ENCODE results near the gene NKD1.
"Not testable (repeated sequence)": the region's sequence is repeated elsewhere in the genome, so short reads cannot be mapped to it uniquely, and the experiment has no call there.

The NKD1 gene

GRCh38 chr16:50535506-50536257 is 12.5 kb upstream of the NKD1 start:
- no peak for TF ChIP-seq CTCF (IDR thresholded peaks at IDR 0.05; ENCODE audit: low read depth, low read length)
- H3K4me3 ChIP-seq (ENCODE audit: low read depth, low read length), result no peak overlapping the region
- DNase-seq (ENCODE audit: low read depth, low spot score), result no peak
- in situ Hi-C loops (cut with HindIII; ENCODE audit: low sequenced_read_pairs), result no loop called here

DNA sequence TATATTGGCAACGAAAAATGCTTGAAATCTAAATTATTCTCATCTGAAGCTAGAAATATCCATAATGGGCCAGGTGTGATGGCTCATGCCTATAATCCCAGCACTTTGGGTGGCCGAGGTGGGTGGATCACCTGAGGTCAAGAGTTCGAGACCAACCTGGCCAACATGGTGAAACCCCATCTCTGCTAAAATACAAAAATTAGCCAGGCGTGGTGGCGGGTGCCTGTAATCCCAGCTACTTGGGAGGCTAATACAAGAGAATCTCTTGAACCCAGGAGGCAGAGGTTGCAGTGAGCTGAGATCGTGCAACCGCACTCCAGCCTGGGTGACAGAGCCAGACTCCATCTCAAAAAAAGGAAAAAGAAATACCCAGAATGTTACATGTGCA is 11.9 kb upstream of the NKD1 start:
- DNase-seq (ENCODE audit: low read depth, low spot score); in situ Hi-C loops (cut with HindIII; ENCODE audit: low sequenced_read_pairs); H3K4me3 ChIP-seq (ENCODE audit: low read depth, low read length): not testable (repeated sequence)

DNA sequence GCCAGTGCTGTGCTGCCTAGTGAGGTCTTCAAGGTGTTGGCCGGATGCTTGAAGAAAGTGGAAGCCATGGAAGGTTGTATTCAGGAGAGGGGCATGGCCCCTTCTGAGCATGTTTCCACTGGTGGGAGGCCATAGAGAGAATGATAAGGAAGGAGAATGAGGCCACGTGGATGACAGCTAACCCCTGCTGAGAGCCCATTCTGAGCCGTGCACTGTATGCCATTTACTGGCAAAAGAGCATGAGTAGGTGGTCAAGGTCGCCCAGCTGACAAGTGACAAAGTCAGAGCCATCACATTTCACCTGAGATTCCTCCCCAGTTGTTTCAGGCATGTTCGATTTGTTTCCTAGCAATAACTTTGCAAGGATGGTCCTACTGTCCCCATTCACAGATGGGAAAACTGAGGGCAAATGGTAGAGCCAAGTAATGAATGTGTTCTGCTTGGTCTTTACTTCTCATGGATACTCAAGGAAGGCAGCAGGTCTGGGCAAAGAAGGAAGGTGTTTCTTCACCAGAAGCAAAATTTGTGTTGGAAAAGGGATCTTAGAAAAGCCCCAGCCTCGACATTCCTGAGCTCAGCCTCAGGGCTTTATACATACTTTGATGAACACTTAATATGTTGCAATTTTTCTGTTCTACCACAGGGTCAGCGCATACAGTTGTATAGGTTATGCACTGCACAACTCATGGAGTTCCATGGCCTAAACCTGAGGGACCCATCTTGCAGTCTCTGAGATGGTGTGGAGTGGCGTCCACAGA is 10.5 kb upstream of the NKD1 start:
- in situ Hi-C loops (cut with HindIII; ENCODE audit: low sequenced_read_pairs), result no loop called here
- DNase-seq (ENCODE audit: low read depth, low spot score), result no peak
- no peak for TF ChIP-seq CTCF (IDR thresholded peaks at IDR 0.05; ENCODE audit: low read depth, low read length)
- no peak overlapping the region for H3K4me3 ChIP-seq (ENCODE audit: low read depth, low read length)

DNA sequence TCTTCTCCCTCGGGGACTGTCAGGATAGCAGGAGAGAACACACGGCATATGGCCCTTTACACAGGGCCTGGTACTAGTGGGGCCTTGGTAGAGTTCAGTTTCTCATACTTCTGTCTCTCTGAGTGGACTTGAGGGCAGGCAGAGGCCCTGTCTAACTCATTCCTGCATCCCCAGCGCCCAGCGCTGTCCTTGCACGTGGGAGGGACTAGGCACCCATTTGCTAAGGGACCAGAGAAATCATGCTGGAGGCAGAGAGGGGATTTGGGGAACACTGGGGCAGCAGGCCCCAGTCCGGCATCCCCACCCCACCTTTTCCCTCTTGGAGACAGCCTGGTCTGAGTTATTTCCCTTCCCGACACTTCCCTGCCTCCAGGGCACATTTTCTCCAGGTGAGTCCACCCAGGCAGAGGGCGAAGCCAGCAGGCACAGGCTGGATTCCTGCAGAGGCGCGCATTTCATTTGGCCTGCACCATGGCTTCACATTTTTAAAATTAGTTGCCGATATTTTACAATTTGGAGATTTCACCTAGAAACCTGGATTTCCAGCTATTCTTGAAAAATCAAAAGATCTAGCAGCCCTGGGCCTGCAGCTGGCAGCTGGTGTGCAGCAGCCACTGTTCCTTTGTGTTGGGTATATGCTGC is 9.7 kb upstream of the NKD1 start:
- TF ChIP-seq CTCF (IDR thresholded peaks at IDR 0.05; ENCODE audit: low read depth, low read length), result no peak
- in situ Hi-C loops (cut with HindIII; ENCODE audit: low sequenced_read_pairs), result no loop called here
- no peak for DNase-seq (ENCODE audit: low read depth, low spot score)
- H3K4me3 ChIP-seq (ENCODE audit: low read depth, low read length), result no peak overlapping the region

GRCh38 chr16:50539053-50539695 is 9.0 kb upstream of the NKD1 start:
- no peak for TF ChIP-seq CTCF (IDR thresholded peaks at IDR 0.05; ENCODE audit: low read depth, low read length)
- in situ Hi-C loops (cut with HindIII; ENCODE audit: low sequenced_read_pairs), result no loop called here
- no peak for DNase-seq (ENCODE audit: low read depth, low spot score)
- H3K4me3 ChIP-seq (ENCODE audit: low read depth, low read length), result no peak overlapping the region

DNA sequence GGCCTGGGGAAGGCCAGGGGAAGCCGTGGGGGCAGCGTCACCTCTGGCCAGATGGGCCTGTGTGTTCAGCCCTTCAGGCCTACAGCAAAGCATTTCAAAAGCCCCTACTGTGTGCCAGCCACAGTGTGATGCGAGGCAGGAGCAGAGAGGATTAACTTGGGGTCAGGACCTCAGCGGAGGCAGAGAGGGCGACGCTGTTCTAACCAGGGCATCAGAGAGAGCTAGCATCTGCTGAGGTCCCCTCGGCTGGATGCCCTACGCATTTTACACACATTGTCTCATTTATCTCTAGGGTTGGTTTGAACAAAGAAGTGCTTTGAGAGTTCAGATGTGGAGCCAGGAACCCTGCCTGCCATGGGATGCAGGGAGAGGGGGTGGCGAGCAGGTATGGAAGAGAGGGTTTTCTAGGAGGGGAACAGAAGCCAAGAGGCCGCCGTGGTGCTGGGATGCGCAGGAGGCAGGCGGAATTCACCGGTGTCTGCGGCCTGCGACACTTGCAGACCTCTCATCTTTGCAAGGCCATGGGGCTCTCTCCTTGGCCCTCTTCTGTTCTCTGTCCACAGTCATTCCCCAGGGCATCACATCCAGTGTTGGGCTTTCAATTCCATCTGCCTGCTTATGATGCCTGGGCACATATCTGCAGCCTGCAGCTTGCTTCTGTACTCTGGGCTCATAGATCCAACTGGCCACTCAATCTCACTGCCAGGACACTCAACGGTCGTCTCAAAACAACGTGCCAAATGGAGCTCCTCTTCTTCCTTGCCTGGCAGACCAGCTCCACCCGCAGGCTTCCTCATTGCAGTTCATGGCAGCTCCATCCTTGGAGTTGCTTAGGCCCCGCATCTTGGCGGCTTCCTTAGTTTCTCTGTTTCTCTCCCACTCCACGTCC is 8.1 kb upstream of the NKD1 start:
- no peak for TF ChIP-seq CTCF (IDR thresholded peaks at IDR 0.05; ENCODE audit: low read depth, low read length)
- no peak for DNase-seq (ENCODE audit: low read depth, low spot score)
- in situ Hi-C loops (cut with HindIII; ENCODE audit: low sequenced_read_pairs), result no loop called here

More for the DNA sequence above, 8.1 kb upstream of the NKD1 start:
- no peak overlapping the region for H3K4me3 ChIP-seq (ENCODE audit: low read depth, low read length)

Data from astrocyte of the spinal cord (primary cell).